ENCODE data around the gene SLC35F1.

Gene SLC35F1

DNA sequence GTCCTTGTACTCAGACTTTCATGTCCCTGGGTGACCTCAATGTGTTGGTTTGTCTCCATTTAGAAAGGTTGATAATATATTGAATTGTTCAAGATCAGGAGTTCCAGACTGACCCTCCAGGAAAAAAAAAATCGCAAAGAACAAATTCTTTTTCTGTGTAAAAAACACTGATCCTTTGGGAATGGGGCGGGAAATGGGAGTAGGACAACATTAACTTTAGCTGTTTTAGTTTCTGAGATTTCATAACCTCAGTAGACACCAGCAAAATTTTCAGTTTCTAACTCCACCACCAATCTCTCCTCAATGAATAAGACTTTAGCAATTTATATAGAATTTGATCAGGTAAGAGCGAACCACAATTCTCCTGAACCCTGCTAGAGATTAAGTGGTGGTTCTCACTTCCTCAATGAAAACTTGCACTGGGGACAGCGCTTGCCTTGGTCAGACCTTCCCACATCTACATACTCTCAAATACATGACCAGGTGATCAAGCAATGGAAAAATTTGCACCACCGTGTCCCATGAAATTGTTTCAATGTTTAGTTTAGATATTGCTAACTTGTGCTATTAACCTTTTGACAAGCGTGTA is 409.8 kb downstream of the SLC35F1 start:
- no peak for DNase-seq (ENCODE audit: low read depth)

GRCh38 chr6:118317581-118318563 is 410.8 kb downstream of the SLC35F1 start:
- DNase-seq (ENCODE audit: low read depth) = no peak

GRCh38 chr6:118318648-118319047 is 411.6 kb downstream of the SLC35F1 start:
- DNase-seq (ENCODE audit: low read depth) = no peak

DNA sequence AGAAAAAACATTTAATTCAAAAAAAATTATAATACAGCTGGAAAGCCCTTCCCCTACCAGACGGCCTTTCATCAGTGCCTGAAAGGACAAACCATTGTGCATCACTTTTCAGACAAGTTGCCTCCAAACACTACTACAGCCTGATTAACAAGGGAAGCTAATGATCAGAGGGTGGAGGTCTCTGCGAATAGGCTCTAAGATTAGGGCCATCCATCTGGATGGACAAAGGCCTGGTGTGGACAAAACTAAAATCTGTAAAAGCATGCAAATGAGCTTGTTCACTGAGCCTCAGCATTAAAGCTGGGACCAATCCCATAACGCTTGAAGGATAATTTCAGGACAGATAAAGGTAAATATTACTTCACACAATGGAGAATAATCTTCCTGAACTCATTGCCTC is 412.4 kb downstream of the SLC35F1 start:
- no peak for DNase-seq (ENCODE audit: low read depth)

GRCh38 chr6:118319894-118320649 is 413.0 kb downstream of the SLC35F1 start:
- DNase-seq (ENCODE audit: low read depth) = no peak

GRCh38 chr6:118320652-118321051 is 413.6 kb downstream of the SLC35F1 start:
- no peak for DNase-seq (ENCODE audit: low read depth)

GRCh38 chr6:118324116-118324515 is 417.1 kb downstream of the SLC35F1 start:
- DNase-seq (ENCODE audit: low read depth) = no peak

DNA sequence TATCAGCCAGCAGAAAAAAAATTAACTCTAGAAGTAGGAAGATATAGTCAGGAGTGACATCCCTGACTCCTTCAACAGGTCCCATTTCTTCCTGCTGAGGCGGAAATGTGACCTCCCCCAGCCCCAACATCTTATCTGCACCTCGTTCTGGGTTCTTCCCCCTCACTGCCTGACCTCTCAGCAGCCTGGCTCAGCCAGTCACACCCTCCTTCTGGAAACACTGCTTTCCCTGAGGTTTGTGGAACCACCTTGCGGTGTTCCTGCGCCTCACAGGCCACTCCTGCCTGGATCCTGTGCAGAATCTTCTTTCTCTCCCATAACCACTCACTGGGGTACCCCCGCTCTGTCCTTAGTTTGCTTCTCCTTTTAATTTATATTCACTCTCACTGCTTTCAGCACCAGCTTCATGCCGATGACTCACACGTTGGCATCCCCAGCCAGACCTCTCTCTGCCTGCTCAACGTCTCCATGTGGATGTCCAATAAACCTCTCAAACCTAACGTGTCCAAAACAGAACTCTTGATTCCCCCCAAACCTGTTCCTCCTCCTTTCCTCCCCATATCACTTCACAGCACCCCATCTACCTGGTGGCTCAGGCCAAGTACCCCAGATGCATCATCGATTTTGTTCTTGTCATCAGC is 418.3 kb downstream of the SLC35F1 start:
- DNase-seq (ENCODE audit: low read depth) = no peak

- no peak for DNase-seq (ENCODE audit: low read depth)
Observed at GRCh38 chr6:118326712-118327111, 419.6 kb downstream of the SLC35F1 start.

DNA sequence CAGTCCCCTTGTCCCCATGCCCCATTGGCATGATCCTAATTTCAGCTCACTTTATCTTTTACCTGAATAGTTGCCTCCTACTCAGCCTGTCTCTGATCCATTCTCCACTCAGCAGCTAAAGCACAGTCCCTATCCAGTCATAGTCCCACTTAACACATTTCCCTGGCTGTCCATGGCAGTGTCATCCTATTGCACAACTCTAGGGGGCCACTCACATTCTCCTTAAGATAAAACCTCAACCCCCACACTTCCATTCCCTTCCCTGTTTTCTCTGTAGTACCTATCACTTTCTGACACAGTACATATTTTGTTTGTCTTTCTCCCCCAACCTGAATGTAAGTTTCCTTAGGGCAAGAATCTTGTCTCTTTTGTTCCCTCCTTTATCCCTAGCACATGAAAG is 420.2 kb downstream of the SLC35F1 start:
- no peak for DNase-seq (ENCODE audit: low read depth)

DNA sequence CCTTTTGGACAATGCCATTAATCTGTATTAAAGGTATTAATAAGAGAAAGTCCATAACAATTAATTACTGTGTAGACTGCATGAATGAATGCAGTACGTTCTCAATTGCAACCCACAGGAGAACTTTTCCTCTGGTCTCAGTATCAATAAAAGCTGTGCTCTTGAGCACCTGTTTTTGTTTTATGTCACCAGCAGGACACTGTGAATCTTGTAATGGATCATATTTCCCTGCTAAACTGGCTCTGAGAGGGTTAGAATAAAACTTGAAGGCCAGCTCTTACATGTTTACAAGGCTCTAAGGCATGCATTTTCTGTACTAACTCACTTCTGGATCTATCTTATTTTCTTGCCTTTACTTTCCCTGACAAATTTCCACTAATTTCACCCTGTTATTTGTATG is 426.7 kb downstream of the SLC35F1 start:
- DNase-seq (ENCODE audit: low read depth) = no peak

DNA sequence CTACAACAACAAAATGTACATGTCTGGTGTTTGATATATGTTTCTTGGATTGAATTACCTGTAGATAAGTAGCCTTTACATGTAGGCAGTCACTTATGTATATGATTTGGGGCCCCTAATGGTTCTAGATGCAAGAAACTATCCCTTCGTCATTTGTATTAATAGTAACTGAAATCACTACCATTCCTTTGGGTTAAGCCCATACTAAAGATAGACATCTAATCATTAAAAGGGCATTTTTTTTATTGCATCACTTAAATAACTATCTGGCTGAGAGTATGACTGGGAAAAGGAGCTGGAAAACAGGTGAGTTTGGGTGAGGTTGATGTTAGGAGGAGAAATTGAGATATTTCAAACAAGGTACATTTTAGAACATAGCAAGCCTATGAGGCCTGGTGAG is 427.6 kb downstream of the SLC35F1 start:
- DNase-seq (ENCODE audit: low read depth) = no peak

GRCh38 chr6:118335325-118335816 is 428.3 kb downstream of the SLC35F1 start:
- no peak for DNase-seq (ENCODE audit: low read depth)

DNA sequence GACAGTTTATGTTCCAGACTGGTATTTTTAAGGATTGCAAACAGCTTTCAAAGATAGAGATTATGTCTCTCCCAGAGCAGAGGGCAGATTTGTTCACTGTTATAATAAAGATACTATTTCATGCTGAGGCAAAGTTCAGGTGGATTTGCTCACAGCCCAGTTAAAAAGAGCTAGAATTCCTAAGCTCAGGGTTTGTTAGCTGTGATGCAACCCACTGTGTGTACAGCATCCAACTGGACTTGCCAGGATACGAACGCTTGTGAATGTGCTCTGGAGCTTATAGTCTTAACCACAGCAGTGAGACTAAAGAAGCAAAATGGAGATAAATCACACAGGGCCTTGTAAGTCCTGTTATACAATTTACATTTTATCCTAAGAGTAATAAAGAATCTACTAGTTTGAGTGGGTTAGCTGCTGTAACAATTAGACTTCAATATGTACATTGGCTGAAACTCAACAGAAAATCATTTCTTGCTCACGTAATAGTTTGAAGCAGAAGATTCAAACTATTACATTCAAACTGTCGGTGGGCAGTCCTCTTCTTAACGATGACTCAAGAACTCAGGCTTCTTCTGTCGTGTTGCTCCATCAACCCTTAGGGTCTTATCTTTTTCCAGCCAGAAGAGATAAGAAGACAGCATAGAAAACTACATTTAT is 437.1 kb downstream of the SLC35F1 start:
- DNase-seq (ENCODE audit: low read depth) = no peak

DNA sequence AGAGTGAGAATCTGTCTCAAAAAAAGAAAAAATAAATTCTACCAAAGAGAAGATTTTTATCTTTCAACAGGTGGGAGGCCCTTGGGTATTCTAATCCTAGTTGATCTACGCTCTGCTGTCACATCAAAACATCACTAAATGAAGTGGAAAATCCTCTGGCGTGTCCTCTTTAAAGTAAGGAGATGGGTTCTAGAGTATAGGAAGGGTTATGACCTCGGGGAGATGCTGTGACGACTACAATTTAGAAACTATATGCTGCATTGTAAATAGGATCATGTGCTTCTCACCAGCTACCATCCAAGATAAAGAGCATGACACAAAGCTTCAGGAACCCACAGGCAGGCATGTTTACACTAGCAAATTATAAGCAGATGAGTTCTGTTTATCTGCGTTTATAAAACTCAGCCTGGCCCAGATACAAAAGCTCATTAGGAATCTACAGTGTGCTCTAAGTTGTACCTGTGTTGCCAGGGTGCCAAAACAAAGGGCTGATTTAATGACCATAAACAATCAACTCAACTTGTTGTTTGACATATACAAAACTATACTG is 443.9 kb downstream of the SLC35F1 start:
- DNase-seq (ENCODE audit: low read depth) = no peak

GRCh38 chr6:118353564-118353963 is 446.5 kb downstream of the SLC35F1 start:
- DNase-seq (ENCODE audit: low read depth) = no peak

DNA sequence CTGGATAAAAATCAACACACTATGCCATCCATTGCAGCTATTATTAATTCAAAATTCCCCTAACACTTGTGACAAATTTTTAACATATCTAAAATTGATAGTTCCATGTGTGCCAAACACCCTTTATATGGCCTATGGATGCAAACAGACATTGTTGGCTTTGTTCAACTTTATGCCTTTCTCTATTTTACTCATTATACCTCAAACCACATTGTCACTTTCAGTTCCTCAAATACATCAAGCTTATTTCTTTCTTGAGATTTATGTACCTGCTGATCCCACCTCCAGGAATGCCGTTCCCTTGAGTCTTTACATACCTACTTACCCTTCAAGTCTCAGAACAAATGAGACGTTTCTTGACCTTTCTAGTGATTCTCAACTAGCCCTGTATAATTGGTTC is 447.6 kb downstream of the SLC35F1 start:
- no peak for DNase-seq (ENCODE audit: low read depth)

GRCh38 chr6:118356054-118356453 is 449.0 kb downstream of the SLC35F1 start:
- no peak for DNase-seq (ENCODE audit: low read depth)

GRCh38 chr6:118356686-118357085 is 449.6 kb downstream of the SLC35F1 start:
- no peak for DNase-seq (ENCODE audit: low read depth)
